Activated naive CD4-positive, alpha-beta T cell treated with anti-CD3 and anti-CD28 coated beads, Interleukin-2, amount 10 ng/mL, durations not matched to agents 7 days and 5 days (primary cell): ENCODE data around the gene GRPEL1.
A peak's percentile ranks its signal among the peaks of the same experiment; 100 is the strongest.

Experiments
- CTCF ChIA-PET: fragments of 350-600 bp; sonication (Branson Sonifier 250); formaldehyde crosslinking; loops from one replicate; lab custom pipeline; 2021; ENCODE audit warnings: antibody characterized with exemption; lab: Charles Lee
- DNase-seq: peaks from one replicate; pipeline ENCODE4 v3.0.0-alpha.2; 2020
- H3K27ac Mint-ChIP-seq: one replicate; pipeline ENCODE4 v1.8.0; 2021; ENCODE audit warnings: mild to moderate bottlenecking, moderate library complexity, mixed read lengths
- H3K27me3 Mint-ChIP-seq: one replicate; pipeline ENCODE4 v1.8.0; 2021; ENCODE audit warnings: mild to moderate bottlenecking, mixed read lengths
- H3K36me3 Mint-ChIP-seq: one replicate; pipeline ENCODE4 v1.8.0; 2021; ENCODE audit warnings: mixed read lengths
- H3K4me1 Mint-ChIP-seq: one replicate; pipeline ENCODE4 v1.8.0; 2021; ENCODE audit warnings: mixed read lengths
- H3K4me3 Mint-ChIP-seq: one replicate; pipeline ENCODE4 v1.8.0; 2021; ENCODE audit warnings: mild to moderate bottlenecking, moderate library complexity, mixed read lengths
- H3K9me3 Mint-ChIP-seq: one replicate; pipeline ENCODE4 v1.8.0; 2021; ENCODE audit warnings: mixed read lengths

Gene GRPEL1

GRCh38 chr4:7068279-7068842 lies 497 bp upstream of the GRPEL1 start:
- Mint-ChIP-seq H3K27ac (peak overlapping the region; percentile 94), H3K4me3 (peak overlapping the region; percentile 90), H3K9me3 (no peaks in the 10 kb centered on the region), H3K36me3 (peaks cover 22% of the 10 kb centered on the region), H3K4me1 (peaks cover 57% of the 10 kb centered on the region), H3K27me3 (peaks cover 31% of the 10 kb centered on the region)
- no peak for DNase-seq
- CTCF ChIA-PET: interaction anchor here (1.0 to 9.0 kb wide), 9 partner anchors 14 to 394 kb away, joined by 3 to 122 read pairs (median 5); partner anchors contain the start of gene TADA2B

DNA sequence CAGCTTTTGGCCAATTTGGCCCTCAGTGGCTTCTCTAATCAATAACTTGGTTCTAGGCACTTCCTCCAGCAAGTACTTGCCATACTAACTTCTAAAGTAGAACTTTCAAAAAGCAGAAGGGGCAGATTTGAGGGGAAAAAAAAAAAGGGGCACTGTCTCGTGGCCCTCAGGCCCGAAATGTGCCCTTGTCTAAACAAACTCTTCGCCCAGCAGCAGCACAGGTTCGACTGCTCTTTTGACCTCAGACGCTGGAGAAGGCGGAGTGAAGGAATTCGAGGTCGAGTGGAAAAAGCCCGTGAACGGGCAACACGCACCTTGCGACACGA lies 775 bp downstream of the GRPEL1 start:
- peak overlapping the region; percentile 90 for H3K4me3 Mint-ChIP-seq
- peak overlapping the region; percentile 89 for H3K27ac Mint-ChIP-seq
- H3K27me3 Mint-ChIP-seq: peaks cover 18% of the 10 kb centered on the region
- peaks cover 59% of the 10 kb centered on the region for H3K4me1 Mint-ChIP-seq
- CTCF ChIA-PET: interaction anchor here (0.8 to 9.0 kb wide), 6 partner anchors 13 to 392 kb away, joined by 3 to 122 read pairs (median 4); partner anchors contain the start of gene TADA2B
- no peak for DNase-seq
- no peaks in the 10 kb centered on the region for H3K9me3 Mint-ChIP-seq
- peaks cover 30% of the 10 kb centered on the region for H3K36me3 Mint-ChIP-seq

DNA sequence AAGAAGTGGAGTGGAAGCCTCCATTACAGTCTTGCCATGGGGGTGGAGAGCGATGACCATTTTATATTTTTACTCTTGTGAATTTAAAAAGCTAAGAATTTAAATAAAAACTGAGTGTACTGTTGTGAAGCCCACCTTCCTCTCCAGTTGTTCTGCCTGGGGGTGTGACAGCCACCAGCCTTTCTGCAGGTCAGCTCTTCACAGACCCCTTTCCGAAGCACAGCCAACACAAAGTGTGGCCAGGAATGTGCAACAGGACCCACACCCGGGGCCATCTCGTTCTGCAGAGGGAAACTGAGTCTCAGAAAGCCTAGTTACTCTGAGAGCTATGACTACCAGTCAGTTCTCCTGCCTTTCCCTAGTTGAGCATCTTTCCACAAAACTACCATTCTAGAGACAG lies 1.4 kb downstream of the GRPEL1 start:
- Mint-ChIP-seq H3K9me3 (no peaks in the 10 kb centered on the region), H3K36me3 (peaks cover 36% of the 10 kb centered on the region), H3K4me1 (peaks cover 59% of the 10 kb centered on the region), H3K27ac (peak overlapping the region; percentile 89), H3K4me3 (peak overlapping the region; percentile 90), H3K27me3 (peaks cover 14% of the 10 kb centered on the region)
- no peak for DNase-seq
- CTCF ChIA-PET: interaction anchor here (0.8 to 9.0 kb wide), 6 partner anchors 13 to 347 kb away, joined by 3 to 122 read pairs (median 4); partner anchors contain the start of gene TADA2B

GRCh38 chr4:7066006-7066405 lies 1.9 kb downstream of the GRPEL1 start:
- H3K36me3 Mint-ChIP-seq: peaks cover 41% of the 10 kb centered on the region
- no peak for DNase-seq
- peaks cover 59% of the 10 kb centered on the region for H3K4me1 Mint-ChIP-seq
- H3K4me3 Mint-ChIP-seq: peak overlapping the region; percentile 90
- no peaks in the 10 kb centered on the region for H3K9me3 Mint-ChIP-seq
- peak overlapping the region; percentile 42 for H3K27ac Mint-ChIP-seq
- H3K27me3 Mint-ChIP-seq: peaks cover 9% of the 10 kb centered on the region
- CTCF ChIA-PET: interaction anchor here (1.0 to 9.0 kb wide), 4 partner anchors 12 to 347 kb away, joined by 3 to 122 read pairs (median 21); partner anchors contain the start of gene TADA2B

DNA sequence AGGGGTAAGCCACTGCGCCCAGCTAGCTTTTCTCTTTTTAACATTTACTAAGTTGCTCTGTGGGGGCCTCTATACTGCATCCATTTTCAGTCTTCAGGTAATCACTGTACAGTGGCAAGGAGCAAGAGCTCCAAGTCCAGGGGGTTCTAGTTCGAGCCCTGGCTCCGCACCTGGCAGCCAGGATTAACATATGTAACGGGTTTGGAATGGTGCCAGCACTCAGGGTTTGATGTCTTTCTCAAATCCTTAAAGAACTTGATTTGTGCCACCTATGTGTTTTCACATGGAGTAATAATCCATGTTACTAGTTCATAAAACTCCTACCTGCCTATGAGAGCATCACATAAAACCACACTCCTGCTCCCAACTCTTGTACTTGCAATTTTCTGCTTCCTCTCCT lies 4.5 kb downstream of the GRPEL1 start:
- H3K27me3 Mint-ChIP-seq: peaks cover 4% of the 10 kb centered on the region
- H3K4me1 Mint-ChIP-seq: peaks cover 42% of the 10 kb centered on the region
- H3K27ac Mint-ChIP-seq: no peak overlapping the region
- H3K36me3 Mint-ChIP-seq: peaks cover 60% of the 10 kb centered on the region
- DNase-seq: no peak
- CTCF ChIA-PET: no interaction called here
- no peak overlapping the region for H3K4me3 Mint-ChIP-seq
- no peaks in the 10 kb centered on the region for H3K9me3 Mint-ChIP-seq

DNA sequence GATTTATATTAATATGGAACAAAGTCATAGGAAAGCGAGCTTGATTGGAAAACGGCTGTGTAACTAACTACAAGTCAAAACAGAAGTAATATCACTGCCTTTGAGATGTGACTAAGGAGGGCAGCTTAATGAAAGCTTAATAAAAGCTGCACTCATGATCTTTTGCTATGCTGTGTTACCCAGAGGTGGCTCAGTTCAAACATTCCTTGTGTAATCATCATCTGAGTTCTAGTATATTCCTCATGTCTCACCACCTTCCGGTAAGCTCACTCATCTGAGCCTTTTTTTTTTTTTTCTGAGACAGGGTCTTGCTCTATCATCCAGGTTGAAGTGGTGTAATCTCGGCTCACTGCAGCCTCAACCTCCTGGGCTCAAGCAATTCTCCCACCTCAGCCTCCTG lies 5.0 kb downstream of the GRPEL1 start:
- Mint-ChIP-seq H3K27me3 (peaks cover 1% of the 10 kb centered on the region), H3K36me3 (peaks cover 61% of the 10 kb centered on the region), H3K9me3 (no peaks in the 10 kb centered on the region), H3K27ac (no peak overlapping the region), H3K4me1 (peaks cover 39% of the 10 kb centered on the region), H3K4me3 (no peak overlapping the region)
- no peak for DNase-seq
- CTCF ChIA-PET: no interaction called here

DNA sequence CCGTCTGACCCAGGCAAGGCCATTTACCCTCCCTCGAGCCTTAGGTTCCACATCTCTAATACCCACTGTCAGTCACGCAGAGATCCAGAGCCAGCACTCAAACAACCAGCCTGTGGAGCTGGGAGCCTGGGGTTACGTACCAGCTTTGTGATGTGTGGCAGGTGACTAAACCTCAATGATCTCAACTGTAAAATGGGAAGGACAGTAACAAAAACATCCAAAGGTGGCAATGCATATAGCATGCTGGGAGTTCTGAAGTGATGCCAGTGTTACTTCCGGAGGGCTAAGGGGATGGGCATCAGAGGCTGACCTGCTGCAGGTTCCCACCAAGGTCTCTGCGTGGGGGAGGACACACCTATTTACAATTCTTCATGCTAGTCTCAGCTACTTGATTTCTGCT lies 6.0 kb downstream of the GRPEL1 start:
- no peaks in the 10 kb centered on the region for H3K27me3 Mint-ChIP-seq
- DNase-seq: no peak
- CTCF ChIA-PET: no interaction called here
- peaks cover 35% of the 10 kb centered on the region for H3K4me1 Mint-ChIP-seq
- H3K4me3 Mint-ChIP-seq: no peak overlapping the region
- H3K36me3 Mint-ChIP-seq: peaks cover 59% of the 10 kb centered on the region
- no peak overlapping the region for H3K27ac Mint-ChIP-seq
- no peaks in the 10 kb centered on the region for H3K9me3 Mint-ChIP-seq

DNA sequence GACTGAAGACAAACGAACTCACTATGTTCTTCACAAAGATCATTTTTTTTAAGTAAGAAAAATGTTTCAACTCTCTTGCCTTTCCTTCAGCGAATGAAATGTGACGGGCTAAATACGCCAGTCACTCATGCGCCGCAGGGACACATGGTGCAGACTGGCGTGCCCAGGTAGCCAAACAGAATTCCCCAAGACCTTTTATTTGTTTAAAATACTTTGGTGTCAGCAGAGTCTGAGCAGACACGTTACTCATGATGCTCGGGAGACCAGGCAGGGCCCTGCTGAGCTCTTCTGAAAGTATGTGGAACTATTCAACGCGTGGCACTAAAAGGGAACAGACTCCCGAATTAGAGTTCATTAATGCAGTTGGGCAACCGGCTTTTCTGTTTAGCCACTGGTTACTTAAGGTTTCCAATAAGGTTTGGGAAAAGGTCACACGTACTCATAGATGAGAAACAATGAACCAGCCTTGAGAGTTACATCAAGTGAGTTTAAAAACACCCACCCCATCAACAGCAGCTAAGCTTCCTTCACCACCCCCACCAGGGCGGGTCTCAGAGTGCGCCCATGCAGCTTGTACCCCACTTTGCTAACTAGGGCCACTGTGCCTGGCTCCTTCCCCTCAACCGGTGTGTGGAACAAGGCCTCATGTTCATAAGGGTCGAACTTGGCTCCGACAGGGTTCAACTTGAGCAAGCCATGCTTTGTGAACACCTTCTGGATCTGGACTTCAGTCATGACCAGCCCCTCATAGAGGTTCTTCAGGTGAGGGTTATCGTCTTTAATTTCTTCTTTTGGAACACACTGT lies 7.3 kb downstream of the GRPEL1 start:
- H3K27ac Mint-ChIP-seq: no peak overlapping the region
- H3K9me3 Mint-ChIP-seq: no peaks in the 10 kb centered on the region
- H3K4me3 Mint-ChIP-seq: no peak overlapping the region
- DNase-seq: no peak
- H3K27me3 Mint-ChIP-seq: no peaks in the 10 kb centered on the region
- CTCF ChIA-PET: interaction anchor here (0.9 kb wide), 1 partner anchor 10 kb away, joined by 3 read pairs; no protein-coding TSS in a partner anchor
- H3K4me1 Mint-ChIP-seq: peaks cover 23% of the 10 kb centered on the region
- peaks cover 63% of the 10 kb centered on the region for H3K36me3 Mint-ChIP-seq

DNA sequence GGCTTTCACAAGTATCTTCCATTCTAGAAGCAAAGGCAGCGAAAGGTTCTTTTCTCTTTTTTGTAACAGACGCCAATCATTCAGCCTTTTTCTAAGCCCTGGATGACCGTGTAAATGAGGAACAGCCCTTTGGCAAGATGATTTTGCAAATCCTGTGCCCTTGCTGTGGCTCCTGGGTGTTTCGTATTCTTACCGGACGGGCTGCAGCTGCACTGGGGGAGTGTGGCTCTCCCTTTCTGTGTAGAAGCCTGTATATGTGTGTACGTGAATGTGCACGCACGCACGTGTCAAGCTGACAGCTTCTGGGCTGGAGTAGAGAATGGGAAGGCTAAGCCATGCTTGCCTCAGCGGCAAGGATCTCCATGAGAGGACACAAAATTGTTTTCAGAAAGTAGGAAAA lies 8.2 kb downstream of the GRPEL1 start:
- no peak for DNase-seq
- Mint-ChIP-seq H3K9me3 (no peaks in the 10 kb centered on the region), H3K27me3 (no peaks in the 10 kb centered on the region), H3K27ac (no peak overlapping the region), H3K4me1 (peaks cover 17% of the 10 kb centered on the region), H3K36me3 (peaks cover 65% of the 10 kb centered on the region), H3K4me3 (no peak overlapping the region)
- CTCF ChIA-PET: no interaction called here

DNA sequence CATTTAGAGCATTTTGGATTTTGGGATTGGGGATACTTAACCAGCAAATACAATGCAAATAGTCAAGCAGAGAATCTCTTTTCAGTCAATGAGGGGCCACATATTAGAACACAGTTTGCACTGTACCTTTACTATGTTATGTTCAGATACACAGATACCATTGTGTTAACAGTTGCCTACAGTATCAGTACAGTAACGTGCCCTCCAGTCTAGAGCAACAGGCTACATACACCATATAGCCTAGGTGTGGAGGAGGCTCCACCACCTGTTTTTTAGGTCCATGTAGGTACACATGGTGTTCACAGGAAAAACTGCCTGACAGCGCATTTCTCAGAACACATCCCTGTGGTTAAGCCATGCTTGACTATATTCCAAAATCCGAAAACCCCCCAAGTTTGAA lies 9.1 kb downstream of the GRPEL1 start:
- no peak for DNase-seq
- Mint-ChIP-seq H3K4me3 (no peak overlapping the region), H3K36me3 (peaks cover 66% of the 10 kb centered on the region), H3K4me1 (peaks cover 19% of the 10 kb centered on the region), H3K27ac (no peak overlapping the region), H3K27me3 (no peaks in the 10 kb centered on the region), H3K9me3 (no peaks in the 10 kb centered on the region)
- CTCF ChIA-PET: no interaction called here

- H3K4me1 Mint-ChIP-seq: peaks cover 40% of the 10 kb centered on the region
- H3K36me3 Mint-ChIP-seq: peaks cover 43% of the 10 kb centered on the region
- no peak overlapping the region for H3K27ac Mint-ChIP-seq
- no peaks in the 10 kb centered on the region for H3K27me3 Mint-ChIP-seq
- H3K4me3 Mint-ChIP-seq: no peak overlapping the region
- no peak for DNase-seq
- CTCF ChIA-PET: interaction anchor here (4.3 kb wide), 1 partner anchor 12 kb away, joined by 19 read pairs; the partner anchor contains the start of gene TADA2B
- no peaks in the 10 kb centered on the region for H3K9me3 Mint-ChIP-seq
Observed at GRCh38 chr4:7055990-7056325, 11.9 kb downstream of the GRPEL1 start.

GRCh38 chr4:7055111-7055989 lies 12.5 kb downstream of the GRPEL1 start:
- Mint-ChIP-seq H3K9me3 (no peaks in the 10 kb centered on the region), H3K4me1 (peaks cover 40% of the 10 kb centered on the region), H3K36me3 (peaks cover 39% of the 10 kb centered on the region), H3K27ac (no peak overlapping the region), H3K4me3 (no peak overlapping the region), H3K27me3 (no peaks in the 10 kb centered on the region)
- no peak for DNase-seq
- CTCF ChIA-PET: interaction anchor here (4.3 kb wide), 1 partner anchor 12 kb away, joined by 19 read pairs; the partner anchor contains the start of gene TADA2B

GRCh38 chr4:7054106-7054880 lies 13.6 kb downstream of the GRPEL1 start:
- CTCF ChIA-PET: interaction anchor here (1.2 to 4.3 kb wide), 2 partner anchors 11 to 12 kb away, joined by 3 to 19 read pairs; partner anchors contain the start of gene TADA2B
- Mint-ChIP-seq H3K27me3 (no peaks in the 10 kb centered on the region), H3K36me3 (peaks cover 32% of the 10 kb centered on the region), H3K27ac (peak overlapping the region; percentile 77), H3K4me3 (no peak overlapping the region), H3K4me1 (peaks cover 43% of the 10 kb centered on the region), H3K9me3 (no peaks in the 10 kb centered on the region)
- no peak for DNase-seq
